HTERT RPE-1 (cell line): Measurements from ENCODE around the gene CCN5.

ENCODE experiments used
- in situ Hi-C: fragments of 300-500 bp; cut with MboI; formaldehyde crosslinking; loops from 4 replicates; pipeline ENCODE4 v1.14.3; 2020; ENCODE audit warnings: low sequenced_read_pairs

CCN5 gene

DNA sequence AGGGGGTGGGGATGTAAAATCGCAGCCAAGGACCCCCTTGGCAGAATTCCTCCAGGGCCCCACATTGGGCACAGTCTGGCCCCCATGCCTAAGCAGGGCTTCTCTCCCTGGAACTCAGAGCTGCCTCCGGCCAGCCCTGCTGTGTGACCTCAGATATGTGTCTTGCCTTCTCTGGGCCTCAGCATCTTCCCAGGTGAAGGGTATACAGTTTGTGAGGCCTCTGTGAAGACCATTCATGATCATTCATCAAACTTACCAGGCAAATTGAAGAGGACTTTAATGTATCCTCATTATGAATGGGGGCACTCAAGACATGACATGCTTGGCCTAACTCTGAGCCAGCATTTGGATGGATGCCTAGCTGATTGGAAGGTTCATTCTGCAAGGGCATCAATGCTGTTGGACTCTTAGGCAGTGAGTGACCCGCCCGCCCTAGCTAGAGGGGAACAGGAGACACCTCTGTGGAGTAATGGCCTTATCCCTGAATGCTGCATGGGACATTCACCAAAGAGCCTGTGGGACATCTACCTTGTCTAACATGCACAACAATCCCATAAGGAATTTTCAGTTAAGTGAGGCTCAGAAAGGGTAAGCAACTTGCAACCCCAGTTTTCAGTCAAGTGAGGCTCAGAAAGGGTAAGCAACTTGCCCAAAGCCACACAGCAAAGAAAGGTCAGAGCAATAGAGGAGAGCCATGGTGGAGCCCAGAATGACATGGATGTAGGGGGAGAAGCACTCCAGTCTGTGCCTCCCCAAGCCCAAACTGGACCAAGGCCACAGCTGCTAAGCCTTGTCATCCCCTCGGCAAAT, 535 bp downstream of the CCN5 start:
- in situ Hi-C loops = no loop called here

DNA sequence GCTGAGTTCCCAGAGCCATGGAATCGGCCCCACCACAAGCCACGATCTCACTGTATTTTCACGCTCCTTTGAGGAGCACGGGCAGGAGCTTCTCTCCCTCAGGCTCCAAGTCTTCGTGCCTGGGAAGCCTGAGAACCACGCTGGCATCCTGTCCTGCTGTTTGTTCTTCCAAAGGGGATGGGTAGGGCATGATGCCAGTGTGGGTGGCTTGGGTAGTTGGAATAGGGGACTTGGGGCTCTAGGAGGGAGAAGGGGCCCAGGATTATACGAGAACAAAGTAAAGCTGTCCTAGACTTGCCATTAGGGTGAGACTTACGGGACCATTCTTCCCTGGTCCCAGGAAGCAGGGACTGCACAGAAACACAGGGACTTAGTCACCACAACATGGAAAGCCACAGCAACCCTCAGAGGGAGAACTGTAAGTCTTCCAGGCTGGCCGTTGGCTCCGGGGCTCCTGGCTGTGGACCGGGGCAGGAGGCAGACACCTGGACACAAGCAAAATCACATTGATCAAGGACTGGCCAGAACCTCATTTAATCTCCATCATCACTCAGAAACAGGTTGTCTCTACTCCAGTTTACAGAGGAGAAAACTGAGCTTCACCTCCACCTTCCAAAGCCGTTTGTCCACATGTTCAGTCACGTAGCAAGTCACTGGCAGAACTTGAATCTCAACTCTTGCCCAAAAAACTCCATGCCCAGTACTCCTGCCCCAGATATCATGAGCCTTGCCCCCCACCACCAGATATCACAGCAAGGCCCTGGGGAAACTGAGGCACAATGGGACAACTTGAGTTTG, 1.3 kb downstream of the CCN5 start:
- in situ Hi-C loops = no loop called here

DNA sequence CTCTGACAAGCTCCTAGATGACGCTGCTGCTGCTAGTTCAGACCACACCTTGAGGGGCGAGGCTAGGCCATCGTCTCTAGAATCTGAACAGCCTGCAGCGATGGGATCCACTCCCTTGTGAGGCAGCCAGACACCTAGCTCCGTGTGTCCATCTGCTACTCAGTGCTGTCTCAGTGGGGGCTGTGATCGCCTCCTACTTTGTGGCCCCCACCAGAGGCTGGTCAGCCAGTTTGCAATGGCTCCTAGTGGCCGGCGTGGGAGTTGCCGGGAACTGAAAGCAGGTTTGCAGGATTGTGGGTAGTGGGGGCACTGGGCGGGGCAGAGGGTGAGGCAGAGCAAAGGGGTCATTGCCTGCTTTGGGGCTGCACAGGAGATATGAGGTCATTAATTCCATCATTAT, 2.8 kb downstream of the CCN5 start:
- in situ Hi-C loops = no loop called here

DNA sequence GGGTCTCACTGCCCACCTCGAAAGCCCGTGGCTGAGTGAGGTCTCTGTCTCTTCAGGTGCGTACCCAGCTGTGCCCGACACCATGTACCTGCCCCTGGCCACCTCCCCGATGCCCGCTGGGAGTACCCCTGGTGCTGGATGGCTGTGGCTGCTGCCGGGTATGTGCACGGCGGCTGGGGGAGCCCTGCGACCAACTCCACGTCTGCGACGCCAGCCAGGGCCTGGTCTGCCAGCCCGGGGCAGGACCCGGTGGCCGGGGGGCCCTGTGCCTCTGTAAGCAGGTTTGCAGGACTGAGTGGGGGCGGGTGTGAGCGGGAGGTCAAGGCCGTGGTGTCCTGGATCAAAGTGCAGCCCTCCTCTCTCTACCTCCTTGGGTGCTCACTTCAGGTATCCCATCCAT, 4.7 kb downstream of the CCN5 start:
- in situ Hi-C loops = no loop called here

DNA sequence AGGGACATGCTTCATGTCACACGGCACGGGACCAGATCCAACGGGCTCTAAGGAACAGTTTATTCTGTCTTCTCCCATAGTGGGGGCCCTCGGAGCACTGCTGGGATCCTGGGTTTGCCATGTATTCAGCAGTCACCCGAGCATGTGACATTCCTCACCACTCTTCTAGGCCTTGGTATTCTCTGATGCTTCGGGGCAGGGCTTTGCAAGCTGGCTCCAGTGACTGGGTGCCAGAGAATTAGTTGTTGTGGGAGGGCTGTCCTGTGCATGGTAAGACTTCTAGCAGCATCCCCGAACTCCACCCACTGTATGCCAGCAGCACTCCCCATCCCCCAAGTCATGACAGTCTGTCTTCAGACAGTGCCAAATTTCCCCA, 5.4 kb downstream of the CCN5 start:
- in situ Hi-C loops = no loop called here

DNA sequence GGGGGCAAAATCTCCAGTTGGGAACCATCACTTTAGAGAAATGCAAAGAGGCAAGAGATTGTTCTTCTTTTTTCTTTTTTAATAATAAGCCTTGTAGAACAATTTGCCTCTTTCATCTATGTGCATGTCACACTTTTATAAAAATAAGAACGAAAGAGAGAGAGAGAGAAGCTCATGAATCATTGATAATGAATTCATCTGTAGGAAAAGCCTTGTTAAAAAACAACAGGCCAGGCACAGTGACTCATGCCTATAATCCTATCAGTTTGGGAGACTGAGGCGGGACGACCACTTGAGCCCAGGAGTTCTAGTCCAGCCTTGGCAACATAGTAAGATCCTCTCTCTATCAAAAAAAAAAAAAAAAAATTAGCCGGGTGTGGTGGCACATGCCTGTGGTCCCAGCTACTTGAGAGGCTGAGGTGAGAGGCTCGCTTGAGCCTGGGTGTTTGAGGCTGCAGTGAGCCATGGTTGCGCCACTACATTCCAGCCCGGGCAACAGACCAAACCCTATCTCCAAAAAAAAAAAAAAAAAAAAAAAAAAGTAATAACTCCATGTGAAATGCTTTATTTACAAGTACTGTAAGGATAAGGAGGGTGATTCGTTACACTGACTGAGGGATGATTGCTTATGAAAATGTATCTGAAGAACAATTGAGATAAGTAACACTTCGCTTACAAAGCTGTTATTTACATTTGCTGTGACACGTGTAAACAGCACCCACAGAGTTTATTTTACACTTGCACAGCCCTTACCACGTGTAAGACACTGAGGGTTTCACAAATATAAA, 6.0 kb downstream of the CCN5 start:
- in situ Hi-C loops = no loop called here

DNA sequence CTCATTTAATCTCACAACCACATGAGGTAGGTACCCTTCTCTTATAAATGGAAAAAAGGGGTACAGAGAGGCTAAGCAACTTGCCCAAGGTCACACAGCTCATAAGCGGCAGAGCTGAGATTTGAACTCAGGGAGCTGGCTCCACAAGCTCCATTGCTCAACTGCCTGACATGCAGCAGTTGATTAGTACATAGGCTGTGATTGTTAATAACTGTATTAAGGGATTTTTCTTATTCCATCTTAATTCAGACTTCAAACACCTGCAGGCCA, 6.6 kb downstream of the CCN5 start:
- in situ Hi-C loops = no loop called here

DNA sequence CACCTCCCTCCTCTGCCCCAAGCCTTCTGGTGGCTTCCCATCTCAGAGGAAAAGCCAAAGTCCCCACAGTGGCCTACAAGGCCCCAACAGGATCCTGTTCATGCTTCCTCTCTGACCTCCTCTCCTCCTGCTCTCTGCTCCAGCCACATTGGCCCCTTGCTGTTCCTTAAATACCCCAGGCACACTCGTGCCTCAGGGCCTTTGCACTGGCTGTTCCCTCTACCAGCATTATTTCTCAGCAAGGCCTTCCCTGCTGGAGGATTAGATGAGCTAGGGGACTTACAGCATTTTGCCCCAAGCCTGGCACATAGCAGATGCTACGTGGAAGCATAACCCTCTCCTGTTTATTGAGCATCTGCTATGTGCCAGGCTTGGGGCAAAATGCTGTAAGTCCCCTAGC, 7.8 kb downstream of the CCN5 start:
- in situ Hi-C loops = no loop called here

DNA sequence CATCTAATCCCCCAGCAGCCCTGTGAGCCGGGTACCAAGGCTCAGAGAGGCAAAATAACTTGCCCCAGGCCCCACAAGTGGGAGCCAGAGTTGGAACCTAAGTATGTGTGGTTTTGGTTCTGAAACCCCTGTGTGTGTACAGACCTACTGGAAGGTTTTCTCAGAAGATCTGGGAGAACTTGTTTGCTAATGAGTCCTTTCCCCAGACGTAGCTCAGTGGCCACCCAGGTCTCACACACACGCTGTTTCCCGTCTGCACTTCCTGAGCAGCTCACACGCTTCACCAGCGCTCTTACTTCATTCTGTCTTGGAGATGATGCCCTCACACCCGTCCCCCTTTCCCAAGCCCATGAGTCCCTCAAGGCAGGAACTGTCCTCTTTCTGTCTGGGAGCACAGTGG, 8.2 kb downstream of the CCN5 start:
- in situ Hi-C loops = no loop called here

DNA sequence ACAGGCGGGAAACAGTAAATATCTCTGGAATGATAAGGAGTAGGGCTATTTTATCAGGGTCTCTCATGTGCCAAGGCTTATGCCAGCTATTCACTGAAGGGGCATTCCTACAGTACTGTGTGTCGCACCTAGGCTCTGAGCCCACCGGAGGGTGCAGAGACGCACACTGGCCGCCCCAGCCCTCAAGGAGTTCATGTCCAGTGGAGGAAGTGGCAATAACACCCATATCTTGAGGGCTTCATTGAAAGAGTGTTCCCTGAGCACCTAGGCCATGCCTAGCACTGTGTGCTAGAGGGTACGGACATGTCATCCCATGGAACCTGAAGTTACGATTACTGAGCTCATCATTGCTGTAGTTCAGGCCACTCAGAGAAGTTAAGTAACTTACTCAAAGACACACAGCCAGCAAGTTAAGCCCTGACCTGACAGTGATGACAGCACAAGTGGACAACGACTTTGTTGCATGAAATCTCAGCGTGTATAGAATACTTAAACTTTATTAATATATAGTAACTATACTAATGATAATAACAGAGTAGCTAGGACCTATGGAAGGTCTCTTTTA, 8.7 kb downstream of the CCN5 start:
- in situ Hi-C loops = no loop called here

DNA sequence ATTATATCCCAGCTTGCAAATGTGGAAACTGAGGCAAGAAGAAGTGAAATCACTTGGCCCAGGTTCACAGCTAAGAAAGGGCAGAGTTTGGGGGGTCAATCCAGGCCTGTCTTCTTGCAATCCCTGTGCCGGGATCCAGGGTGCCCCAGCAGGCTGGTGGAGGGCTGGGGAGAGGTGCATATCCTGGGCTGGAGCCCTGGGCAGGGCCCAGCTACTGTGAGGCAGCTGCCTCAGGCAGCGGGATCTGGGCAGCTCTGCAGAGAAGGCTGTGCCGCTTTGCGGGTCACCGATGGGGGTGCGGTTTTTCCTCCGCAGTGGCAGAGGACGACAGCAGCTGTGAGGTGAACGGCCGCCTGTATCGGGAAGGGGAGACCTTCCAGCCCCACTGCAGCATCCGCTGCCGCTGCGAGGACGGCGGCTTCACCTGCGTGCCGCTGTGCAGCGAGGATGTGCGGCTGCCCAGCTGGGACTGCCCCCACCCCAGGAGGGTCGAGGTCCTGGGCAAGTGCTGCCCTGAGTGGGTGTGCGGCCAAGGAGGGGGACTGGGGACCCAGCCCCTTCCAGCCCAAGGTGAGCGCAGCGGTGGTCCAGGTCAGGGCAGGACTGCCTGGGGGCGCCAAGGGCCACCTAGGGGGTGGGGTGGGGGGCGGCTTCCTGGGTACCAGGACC, 9.4 kb downstream of the CCN5 start:
- in situ Hi-C loops = no loop called here

DNA sequence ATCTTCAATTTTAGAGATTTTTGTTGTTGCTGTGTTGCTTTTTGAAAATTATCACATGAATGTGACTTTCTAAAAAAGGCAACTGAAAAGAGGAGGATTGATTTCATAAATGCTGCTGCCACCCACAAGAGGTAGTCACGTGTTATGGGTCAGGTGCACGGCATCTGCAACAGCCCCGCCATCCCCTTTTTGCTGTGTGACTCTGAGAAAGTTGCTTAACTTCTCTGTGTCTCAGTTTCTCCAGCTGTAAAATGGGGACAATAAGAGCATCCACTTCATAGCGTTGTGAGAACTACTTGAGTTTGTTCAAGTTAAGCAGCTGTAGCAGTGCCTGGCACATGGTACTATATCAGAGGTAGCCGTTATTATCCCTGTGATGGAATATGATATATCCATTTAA, 10.7 kb downstream of the CCN5 start:
- in situ Hi-C loops = no loop called here

DNA sequence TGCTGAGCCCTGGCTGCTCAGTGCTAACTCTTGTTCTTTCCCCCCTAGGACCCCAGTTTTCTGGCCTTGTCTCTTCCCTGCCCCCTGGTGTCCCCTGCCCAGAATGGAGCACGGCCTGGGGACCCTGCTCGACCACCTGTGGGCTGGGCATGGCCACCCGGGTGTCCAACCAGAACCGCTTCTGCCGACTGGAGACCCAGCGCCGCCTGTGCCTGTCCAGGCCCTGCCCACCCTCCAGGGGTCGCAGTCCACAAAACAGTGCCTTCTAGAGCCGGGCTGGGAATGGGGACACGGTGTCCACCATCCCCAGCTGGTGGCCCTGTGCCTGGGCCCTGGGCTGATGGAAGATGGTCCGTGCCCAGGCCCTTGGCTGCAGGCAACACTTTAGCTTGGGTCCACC, 11.9 kb downstream of the CCN5 start:
- in situ Hi-C loops = no loop called here

DNA sequence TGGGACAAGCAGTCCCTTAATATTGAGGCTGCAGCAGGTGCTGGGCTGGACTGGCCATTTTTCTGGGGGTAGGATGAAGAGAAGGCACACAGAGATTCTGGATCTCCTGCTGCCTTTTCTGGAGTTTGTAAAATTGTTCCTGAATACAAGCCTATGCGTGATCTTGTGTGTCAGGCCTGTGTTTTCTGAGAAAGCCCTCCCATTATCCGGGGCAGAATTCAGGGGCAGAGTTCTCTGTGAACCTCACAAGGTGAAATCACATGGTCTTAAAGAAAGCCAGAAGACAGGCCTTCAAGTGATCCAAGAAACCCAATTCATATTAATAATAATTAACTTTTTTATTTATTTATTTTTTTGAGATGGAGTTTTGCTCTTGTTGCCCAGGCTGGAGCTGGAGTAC, 12.5 kb downstream of the CCN5 start:
- in situ Hi-C loops = no loop called here

DNA sequence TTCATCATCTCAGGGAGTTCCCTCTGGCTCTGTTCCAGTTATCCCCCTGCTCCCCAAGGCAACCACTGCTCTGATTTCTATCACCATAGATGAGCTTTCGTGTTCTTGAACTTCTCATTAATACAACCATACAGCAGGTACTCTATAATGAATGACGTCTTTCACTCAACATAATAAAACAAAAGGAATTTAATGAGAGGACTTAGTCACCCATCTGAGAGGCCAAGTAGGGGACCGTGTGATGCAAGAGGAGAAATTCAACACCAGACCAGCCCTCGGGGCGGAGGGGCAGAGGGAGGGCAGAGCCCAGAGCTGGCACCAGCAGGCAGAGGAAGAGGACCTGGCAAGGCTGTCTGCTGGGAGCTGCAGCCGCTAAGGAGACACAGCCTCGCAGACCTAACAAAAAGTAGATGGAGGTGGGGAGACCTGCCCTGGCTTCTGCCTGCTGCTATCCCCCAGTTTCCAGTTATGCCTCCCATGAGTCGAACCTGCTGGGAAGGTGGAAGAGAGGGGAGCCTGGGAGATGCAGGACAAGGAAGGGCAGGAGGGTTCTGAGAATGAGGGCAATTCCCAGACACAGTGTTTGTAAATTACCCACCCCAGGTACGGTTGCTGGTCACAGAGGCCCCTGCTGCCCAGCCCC, 13.8 kb downstream of the CCN5 start:
- in situ Hi-C loops = no loop called here

DNA sequence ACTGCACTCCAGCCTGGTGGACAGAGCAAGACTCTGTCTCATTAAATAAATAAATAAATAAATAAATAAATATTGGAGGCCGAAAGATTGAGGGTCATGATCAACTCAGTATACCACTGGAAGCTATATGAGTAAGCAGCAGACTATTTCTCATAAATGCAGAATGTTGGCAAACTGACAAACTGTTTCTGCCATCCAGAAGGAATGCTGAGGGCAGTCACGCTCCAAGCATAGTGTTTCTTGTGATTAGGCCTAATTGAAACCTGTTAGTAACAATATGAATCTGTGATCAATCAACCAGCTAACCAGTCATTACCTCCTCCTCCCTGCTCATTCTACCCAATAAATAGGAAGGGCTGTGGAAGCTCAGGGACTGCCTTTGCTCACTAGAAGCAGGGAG, 15.3 kb downstream of the CCN5 start:
- in situ Hi-C loops = no loop called here

DNA sequence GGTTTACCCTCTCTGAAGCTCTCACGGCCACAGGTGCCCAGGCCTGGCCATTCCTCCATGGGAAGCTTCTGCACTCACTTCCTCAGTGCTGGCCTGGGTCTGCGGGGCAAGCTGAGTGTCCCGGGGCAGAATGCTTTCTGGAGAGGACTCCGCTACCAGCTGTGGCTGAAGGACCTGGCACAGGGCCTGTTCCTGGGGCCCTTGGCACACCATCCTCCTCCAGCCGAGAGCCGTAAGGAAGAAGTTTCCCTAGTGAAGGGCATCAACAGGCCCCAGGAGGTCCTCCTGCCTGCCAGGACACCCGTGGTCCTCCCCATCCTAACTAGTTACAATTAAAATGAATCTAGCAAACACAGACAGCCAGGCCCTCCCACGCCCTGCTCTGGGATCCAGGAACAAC, 16.5 kb downstream of the CCN5 start:
- in situ Hi-C loops = no loop called here

DNA sequence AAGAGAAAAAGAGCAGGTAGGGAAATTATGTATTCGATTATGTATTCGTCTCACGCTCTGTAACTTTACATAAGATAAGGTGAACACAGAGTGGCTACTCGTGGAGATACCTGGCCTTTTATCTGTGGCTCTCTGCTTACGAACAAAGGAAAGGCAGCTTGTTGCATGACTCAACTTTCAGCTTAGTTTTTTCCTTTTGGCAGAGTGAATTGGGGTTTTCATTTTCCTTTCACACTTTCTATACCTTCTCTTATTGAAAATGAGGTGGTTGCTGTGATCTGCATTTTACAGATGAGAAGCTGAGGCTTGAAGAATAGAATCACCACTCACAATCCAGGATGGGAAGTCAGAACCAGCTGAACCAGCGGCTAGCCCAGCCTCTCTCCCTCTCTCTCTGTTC, 17.2 kb downstream of the CCN5 start:
- in situ Hi-C loops = no loop called here

DNA sequence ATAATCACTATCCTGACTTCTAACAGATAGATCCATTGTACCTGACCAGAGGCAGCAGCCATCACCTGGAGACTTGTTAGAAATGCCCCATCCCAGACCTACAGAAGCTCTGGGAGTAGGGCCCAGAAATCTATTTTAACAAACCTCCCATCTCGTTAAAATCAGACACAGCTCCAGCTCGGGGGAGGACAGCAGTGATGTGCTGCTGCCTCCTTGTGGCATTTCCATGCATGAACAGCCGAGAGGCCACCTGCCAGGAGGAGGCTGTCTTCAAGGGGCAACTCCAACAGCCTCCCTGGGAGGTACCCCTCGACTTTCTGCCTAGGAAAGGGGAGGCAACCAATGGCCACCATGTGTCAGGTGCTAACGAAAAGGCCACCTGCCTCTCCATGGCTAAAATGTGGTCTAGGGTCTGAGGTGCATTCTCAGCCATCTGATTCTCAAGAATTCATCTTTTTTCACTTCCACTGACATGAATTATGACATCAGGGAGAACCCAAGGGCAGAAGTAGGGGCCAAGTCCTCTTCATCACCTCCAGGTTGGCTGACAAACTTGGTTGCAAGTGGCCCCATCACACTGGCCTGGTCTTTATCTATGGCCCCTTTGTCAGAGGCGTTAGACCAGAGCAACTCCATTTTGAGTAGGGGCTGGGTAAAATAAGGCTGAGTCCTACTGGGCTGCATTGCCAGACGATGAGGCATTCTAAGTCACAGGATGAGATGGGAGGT, 18.3 kb downstream of the CCN5 start:
- in situ Hi-C loops = no loop called here

DNA sequence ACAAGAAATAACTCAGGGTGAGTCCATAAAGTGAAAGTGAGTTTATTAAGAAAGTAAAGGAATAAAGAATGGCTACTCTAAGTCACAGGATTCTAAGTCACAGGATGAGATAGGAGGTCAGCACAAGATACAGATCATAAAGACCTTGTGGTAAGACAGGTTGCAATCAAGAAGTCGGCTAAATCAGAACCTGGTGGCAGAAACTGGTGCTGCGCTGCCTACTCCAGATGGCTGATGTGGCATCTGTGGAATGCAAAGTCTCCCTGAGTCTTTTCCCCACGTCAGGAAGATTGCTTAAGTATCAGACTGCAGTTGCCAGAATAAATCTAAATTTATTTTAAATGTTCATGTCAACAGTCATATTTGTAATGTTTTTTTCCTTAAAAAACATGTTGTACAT, 19.8 kb downstream of the CCN5 start:
- in situ Hi-C loops = no loop called here
